GM13976 (cell line): ENCODE results near the gene SVIL.
A peak's percentile ranks its signal among the peaks of the same experiment; 100 is the strongest.
"Not testable (repeated sequence)": the region's sequence is repeated elsewhere in the genome, so short reads cannot be mapped to it uniquely, and the experiment has no call there.

Experiments
- DNase-seq: peaks from one replicate; pipeline ENCODE4 v3.0.0; 2012; ENCODE audit warnings: low spot score
- in situ Hi-C: fragments of 300-500 bp; cut with MboI; formaldehyde crosslinking; loops from one replicate; pipeline ENCODE4 v1.12.0; 2022; ENCODE audit warnings: low sequenced_read_pairs, mixed read lengths, inconsistent platforms; ENCODE audit not compliant: unreplicated experiment
- TF ChIP-seq, protein P1 (sequence below): IDR thresholded peaks from 2 replicates; pipeline ENCODE4 v1.5.1; 2012; ENCODE audit warnings: borderline replicate concordance, mild to moderate bottlenecking; ENCODE audit not compliant: insufficient read depth; ENCODE audit errors: extremely low read depth, missing control alignments, control extremely low read depth

The SVIL gene

DNA sequence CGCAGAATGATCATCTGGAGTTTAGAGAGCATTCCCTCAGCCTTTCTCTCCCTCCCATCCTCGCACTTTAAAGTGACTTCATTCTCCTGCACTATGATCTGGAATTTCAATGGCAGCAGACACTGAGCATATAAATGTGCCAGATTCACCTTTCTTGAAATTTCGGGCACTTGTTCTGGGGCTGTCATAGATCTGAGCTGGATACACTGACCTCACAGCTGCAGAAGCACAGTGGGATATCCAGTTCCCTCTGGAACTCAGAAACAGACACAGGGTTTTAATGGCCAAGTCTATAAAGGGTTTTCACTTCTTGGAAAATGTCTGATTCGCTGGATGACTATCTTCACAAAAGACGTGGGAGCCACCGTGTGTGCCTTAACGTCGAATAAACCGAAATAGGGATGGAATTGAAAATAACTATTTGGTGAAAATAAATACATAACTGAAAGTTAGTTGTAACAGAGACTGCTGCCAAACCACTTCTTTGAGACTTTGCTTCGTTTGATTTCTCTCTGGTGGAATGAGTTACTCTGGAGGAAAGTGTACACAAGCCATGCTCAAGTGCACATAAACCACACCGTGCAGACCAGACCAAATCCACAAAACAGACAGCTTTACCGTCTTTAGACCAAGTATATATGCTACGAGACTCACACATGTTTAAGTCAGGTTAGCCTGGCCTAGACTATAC is 126.1 kb downstream of the SVIL start:
- in situ Hi-C loops = no loop called here
- DNase-seq = no peak
- TF ChIP-seq, protein P1, sequence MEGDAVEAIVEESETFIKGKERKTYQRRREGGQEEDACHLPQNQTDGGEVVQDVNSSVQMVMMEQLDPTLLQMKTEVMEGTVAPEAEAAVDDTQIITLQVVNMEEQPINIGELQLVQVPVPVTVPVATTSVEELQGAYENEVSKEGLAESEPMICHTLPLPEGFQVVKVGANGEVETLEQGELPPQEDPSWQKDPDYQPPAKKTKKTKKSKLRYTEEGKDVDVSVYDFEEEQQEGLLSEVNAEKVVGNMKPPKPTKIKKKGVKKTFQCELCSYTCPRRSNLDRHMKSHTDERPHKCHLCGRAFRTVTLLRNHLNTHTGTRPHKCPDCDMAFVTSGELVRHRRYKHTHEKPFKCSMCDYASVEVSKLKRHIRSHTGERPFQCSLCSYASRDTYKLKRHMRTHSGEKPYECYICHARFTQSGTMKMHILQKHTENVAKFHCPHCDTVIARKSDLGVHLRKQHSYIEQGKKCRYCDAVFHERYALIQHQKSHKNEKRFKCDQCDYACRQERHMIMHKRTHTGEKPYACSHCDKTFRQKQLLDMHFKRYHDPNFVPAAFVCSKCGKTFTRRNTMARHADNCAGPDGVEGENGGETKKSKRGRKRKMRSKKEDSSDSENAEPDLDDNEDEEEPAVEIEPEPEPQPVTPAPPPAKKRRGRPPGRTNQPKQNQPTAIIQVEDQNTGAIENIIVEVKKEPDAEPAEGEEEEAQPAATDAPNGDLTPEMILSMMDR = no peak

DNA sequence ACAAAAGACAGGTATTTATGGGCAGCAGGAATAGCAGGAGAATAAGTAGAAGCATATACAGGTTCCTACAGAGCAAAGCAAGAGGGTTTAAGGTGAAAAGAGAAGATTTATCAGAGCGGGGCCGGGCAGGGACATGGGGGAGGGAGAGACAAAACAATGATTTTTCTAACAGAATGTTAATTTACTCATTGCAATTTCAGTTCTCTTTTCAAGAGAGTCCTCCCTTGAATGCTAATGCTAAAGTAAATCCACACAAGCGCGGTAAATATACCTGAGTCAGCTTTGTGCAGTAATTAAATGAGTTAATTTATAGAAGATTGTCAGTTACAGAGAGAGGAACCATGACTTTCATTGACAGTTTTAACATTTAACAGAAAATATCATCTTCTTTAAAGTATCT is 127.0 kb downstream of the SVIL start:
- in situ Hi-C loops, DNase-seq: not testable (repeated sequence)

DNA sequence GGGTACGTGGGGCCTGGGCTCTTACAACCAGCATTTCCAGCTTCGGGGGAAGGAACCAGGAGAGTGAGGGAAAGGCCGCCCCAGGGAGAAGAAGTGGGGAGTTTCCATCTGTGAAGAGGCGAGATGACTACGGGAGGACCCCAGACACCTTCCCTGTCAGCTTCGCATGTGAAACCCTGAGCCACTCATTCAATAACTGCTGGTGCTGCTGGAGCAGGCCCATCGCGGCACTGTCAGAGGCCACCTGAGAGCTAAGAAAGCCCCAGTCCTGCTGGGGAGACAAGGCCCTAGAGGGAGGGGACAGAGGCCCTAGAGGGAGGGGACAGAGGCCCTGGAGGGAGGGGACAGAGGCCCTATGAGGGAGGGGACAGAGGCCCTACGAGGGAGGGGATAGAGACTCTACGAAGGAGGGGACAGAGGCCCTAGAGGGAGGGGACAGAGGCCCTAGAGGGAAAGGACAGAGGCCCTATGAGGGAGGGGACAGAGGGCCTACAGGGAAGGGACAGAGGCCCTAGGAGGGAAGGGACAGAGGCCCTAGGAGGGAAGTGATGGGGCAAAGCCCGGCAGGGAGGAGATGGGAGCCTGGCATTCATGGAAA is 128.3 kb downstream of the SVIL start:
- in situ Hi-C loops, DNase-seq: not testable (repeated sequence)

DNA sequence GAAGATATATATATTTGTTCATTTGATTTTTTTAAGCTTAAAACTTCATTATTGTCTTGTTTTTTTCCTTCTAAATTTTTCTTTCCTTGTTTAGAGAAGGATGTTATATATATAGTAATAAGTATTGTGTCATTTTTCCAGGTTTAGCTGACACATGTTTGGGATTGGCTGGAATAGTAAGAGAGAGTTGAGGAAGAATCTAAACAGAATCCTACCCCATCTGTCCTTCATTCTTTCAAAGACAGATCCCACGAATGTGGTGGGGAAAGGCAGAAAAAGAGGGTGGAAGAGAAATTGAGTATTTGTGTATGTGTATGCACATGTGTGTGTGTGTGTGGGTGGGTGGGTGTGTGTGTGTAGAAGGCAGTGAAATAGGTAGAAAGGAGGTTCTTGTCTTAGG is 132.4 kb downstream of the SVIL start:
- DNase-seq = no peak
- in situ Hi-C loops = no loop called here
- TF ChIP-seq, protein P1 = no peak

DNA sequence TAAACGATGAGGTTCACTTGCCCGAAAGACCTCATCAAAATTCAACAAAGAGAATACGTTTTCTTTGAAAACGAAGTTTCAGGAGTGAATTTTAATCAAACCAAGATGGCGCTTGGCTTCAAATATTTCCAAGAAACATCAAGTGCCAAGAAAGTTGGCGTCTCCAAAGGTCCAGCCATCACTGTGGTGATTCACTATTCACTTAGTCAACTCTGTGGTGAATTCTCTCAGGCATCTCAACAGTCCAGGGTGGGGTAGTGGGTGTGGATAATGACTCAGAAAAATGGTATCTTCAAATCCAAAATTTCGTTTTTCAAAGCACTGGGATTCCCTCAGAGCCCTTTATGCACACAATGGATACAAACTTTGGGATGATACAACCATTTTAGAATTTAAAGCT is 133.1 kb downstream of the SVIL start:
- TF ChIP-seq, protein P1 = no peak
- DNase-seq = no peak
- in situ Hi-C loops = no loop called here

DNA sequence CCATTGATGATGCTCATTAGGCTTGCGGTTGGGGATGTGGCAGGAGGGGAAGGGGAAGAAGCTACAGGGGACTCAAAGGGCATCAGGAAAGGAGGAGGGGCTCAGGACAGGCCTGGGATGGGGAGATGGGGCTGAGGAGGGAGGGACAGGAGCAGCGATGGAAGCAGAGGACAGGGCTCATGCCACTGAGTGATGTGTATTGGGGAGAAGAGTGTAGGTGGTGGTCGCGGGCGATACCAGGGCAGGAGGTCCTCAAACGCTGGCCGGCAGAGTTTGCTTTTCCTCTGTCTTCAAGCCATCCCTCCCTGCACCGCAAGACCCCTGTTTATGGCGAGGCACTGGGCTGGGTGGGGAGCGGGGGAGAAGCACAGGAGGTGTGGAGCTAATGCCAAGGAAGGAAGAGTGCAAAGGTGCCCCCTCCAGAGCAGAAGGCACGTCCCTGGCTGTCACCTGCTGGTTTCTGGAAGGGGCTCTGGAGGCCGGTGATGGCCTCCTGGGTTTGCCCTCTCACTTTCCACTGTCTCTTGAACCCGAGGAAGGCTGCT is 134.7 kb downstream of the SVIL start:
- no peak for DNase-seq
- TF ChIP-seq, protein P1 = no peak
- in situ Hi-C loops = no loop called here

DNA sequence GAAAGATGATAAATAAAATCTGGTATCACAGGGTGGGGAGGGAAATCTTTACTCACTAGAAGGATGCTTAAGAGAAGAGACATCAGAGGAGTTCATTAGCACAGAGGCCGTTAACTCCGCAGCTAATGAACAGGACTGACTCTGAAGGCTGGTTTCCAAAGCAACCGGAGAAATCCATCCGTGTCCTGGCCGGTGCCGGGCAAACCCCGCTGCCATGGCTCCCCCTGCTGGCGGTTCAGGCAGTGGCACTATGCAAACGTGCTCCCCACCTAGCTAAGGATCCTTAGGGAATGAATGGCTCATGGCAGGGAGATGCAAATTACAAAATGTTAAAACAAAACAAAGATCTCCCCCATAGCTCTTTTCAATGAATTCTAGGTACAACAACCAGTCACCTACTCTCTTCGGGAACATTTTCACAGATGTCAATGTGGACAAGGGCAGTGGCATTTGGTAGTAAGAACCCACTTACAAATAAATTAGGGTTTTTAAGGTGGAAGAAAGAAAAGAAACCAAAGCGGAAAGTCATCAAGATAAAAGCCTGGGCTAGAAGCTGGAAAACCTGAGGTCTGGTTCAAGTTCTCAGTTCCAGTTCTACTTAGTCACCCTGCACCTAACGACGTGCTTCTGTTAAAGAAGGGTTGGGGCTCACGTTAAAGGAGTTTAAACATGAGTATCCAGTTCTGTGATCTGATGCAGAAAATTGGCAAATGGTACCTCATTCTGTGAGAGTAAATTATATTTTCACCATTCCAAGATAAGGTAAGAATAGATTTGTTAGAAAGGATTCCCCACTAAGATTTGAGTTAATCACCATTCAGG is 138.2 kb downstream of the SVIL start:
- TF ChIP-seq, protein P1 = peak; percentile 85
- in situ Hi-C loops = no loop called here
- peak; percentile 68 for DNase-seq
